ENCODE measurements around the gene MGMT. TPM values are rescaled to one million over a fixed set of nuclear protein-coding genes. Genes with fewer than 3 reads are reported as not detected.

The MGMT gene
- total and polyA plus RNA-seq, 9 of the 15 experiments (the other 6 are each of a cell fraction or from before 2014, with no cell fraction given), result 0.03 to 0.29 (median 0.11) TPM; not detected in 4

GRCh38 chr10:129774082-129774735 lies 307.2 kb downstream of the MGMT start:
- H3K9me1 ChIP-seq (ENCODE audit: control insufficient read depth, insufficient read depth, low read length), result no peaks in the 10 kb centered on the region
- CTCF ChIA-PET (ENCODE audit: low intra/inter-chr PET ratio), result no interaction called here
- DNase-seq (ENCODE audit: extremely low read depth in 1 of 4, low spot score in 3 of 4), result no peak
- TF ChIP-seq ZNF217 (CRISPR knock-in tag; IDR thresholded peaks at IDR 0.05) (no peak), ATF3 (IDR thresholded peaks at IDR 0.05) (no peak), ATF3 (CRISPR knock-in tag; conservative IDR thresholded peaks at IDR 0.05) (no peak), IFI16 (CRISPR knock-in tag; IDR thresholded peaks at IDR 0.05) (no peak), TFAP4 (CRISPR knock-in tag; IDR thresholded peaks at IDR 0.05; ENCODE audit: borderline replicate concordance) (no peak), CEBPG (CRISPR knock-in tag; IDR thresholded peaks at IDR 0.05) (no peak), CEBPG (tag; conservative IDR thresholded peaks at IDR 0.05 in 1 of 2, IDR thresholded peaks at IDR 0.05 in 1 of 2) (no peak), IRF2 (CRISPR knock-in tag; IDR thresholded peaks at IDR 0.05) (no peak), ZBTB33 (CRISPR knock-in tag; IDR thresholded peaks at IDR 0.05) (no peak)
- in situ Hi-C loops (cut with MboI) (no loop called here), intact Hi-C loops (cut with micrococcal nuclease) (no loop called here)
- no TSS peak for BruUV-seq (replicated peaks)
- no peaks in the 10 kb centered on the region for H3K79me2 ChIP-seq (ENCODE audit: control insufficient read depth, insufficient read depth, low read length)
- H3K4me2 ChIP-seq (ENCODE audit: insufficient read depth, low read length), result no peak overlapping the region
- H3K27ac ChIP-seq (ENCODE audit: extremely low read depth, low read depth, low read length), result no peak overlapping the region
- H3K4me3 ChIP-seq, result no peak overlapping the region
- ATAC-seq, result no peak
- H3K36me3 ChIP-seq (ENCODE audit: control insufficient read depth, insufficient read depth, low read length), result no peaks in the 10 kb centered on the region
- peaks cover 0 to 39% of the 10 kb centered on the region in 2 experiments; a peak in 3 of 5 replicates for H3K27me3 ChIP-seq (ENCODE audit: control insufficient read depth in 2 of 2, insufficient read depth in 2 of 2, low read length in 2 of 2)
- H3K9ac ChIP-seq (ENCODE audit: insufficient read depth in 1 of 2, low read depth in 2 of 2, low read length in 2 of 2), result no peak overlapping the region
- POLR2A ChIA-PET, result no interaction called here
- WGBS (ENCODE audit: insufficient coverage, low coverage, missing lambda C conversion rate), result 0% methylated on average over 3 of the region's 14 CpGs
- H2AFZ ChIP-seq (ENCODE audit: low read depth, low read length), result no peak overlapping the region
- no peaks in the 10 kb centered on the region for H4K20me1 ChIP-seq (replicated peaks; ENCODE audit: control insufficient read depth, insufficient read depth, low read length)
- no peaks in the 10 kb centered on the region; a peak in 1 of 5 replicates for H3K4me1 ChIP-seq (replicated peaks in 1 of 2; ENCODE audit: control insufficient read depth in 2 of 2, insufficient read depth in 2 of 2, low read length in 2 of 2)
- H3K9me3 ChIP-seq (replicated peaks; ENCODE audit: control insufficient read depth, insufficient read depth, low read depth, low read length), result no peaks in the 10 kb centered on the region
- no peak for FAIRE-seq

Measured in K562 (cell line).